ENCODE results near the gene MAL.
A peak's percentile ranks its signal among the peaks of the same experiment; 100 is the strongest.

MAL gene

GRCh38 chr2:95025406-95026319 lies at the start of gene MAL:
Gene MAL, plus strand, starts transcription at chr2:95025708. Its CDS starts 85 bp downstream, at chr2:95025793.
- DNase-seq, result peak; percentile 62

- no peak for DNase-seq
These were observed 47.7 kb upstream of the MAL start for GRCh38 chr2:94977826-94978225.

- DNase-seq, result no peak
These were observed 46.6 kb upstream of the MAL start for GRCh38 chr2:94978917-94979316.

- no peak for DNase-seq
These were observed 45.8 kb upstream of the MAL start for GRCh38 chr2:94979406-94980375.

GRCh38 chr2:94980406-94980805 lies 45.1 kb upstream of the MAL start:
- no peak for DNase-seq

GRCh38 chr2:94982156-94982555 lies 43.4 kb upstream of the MAL start:
- no peak for DNase-seq

GRCh38 chr2:94982675-94983074 lies 42.8 kb upstream of the MAL start:
- no peak for DNase-seq

GRCh38 chr2:94984964-94985575 lies 40.4 kb upstream of the MAL start:
- DNase-seq, result no peak

GRCh38 chr2:94985636-94986035 lies 39.9 kb upstream of the MAL start:
- DNase-seq, result no peak

- DNase-seq, result peak; percentile 30
These were observed 39.0 kb upstream of the MAL start for GRCh38 chr2:94986392-94986963.

- DNase-seq, result no peak
These were observed 38.2 kb upstream of the MAL start for GRCh38 chr2:94987074-94988020.

- DNase-seq, result no peak
These were observed 34.6 kb upstream of the MAL start for GRCh38 chr2:94990956-94991355.

GRCh38 chr2:94992360-94992759 lies 33.1 kb upstream of the MAL start:
- no peak for DNase-seq

GRCh38 chr2:94993176-94994062 lies 32.1 kb upstream of the MAL start:
- no peak for DNase-seq

- no peak for DNase-seq
These were observed 31.2 kb upstream of the MAL start for GRCh38 chr2:94994063-94994913.

GRCh38 chr2:94994914-94995552 lies 30.5 kb upstream of the MAL start:
- DNase-seq, result no peak

- DNase-seq, result no peak
These were observed 29.8 kb upstream of the MAL start for GRCh38 chr2:94995553-94996304.
